Fibroblast of lung (primary cell): ENCODE results near the gene RNF20.

Experiments
- EZH2 ChIP-seq: IDR thresholded peaks from 2 replicates; pipeline ENCODE4 v1.5.1; 2012; ENCODE audit warnings: low read length, control low read depth, mild to moderate bottlenecking; ENCODE audit errors: missing control alignments
- TF ChIP-seq, protein P1 (sequence below), 2 donors: IDR thresholded peaks in 1 of 2; conservative IDR thresholded peaks in 1 of 2; 1 replicate in 1 of 2; 2 replicates in 1 of 2; pipeline ENCODE4 v1.5.1; 2011 to 2012; ENCODE audit warnings: low read length in 2 of 2, control low read depth in 1 of 2, inconsistent platforms in 1 of 2, low read depth in 1 of 2, mild to moderate bottlenecking in 1 of 2

DNA sequence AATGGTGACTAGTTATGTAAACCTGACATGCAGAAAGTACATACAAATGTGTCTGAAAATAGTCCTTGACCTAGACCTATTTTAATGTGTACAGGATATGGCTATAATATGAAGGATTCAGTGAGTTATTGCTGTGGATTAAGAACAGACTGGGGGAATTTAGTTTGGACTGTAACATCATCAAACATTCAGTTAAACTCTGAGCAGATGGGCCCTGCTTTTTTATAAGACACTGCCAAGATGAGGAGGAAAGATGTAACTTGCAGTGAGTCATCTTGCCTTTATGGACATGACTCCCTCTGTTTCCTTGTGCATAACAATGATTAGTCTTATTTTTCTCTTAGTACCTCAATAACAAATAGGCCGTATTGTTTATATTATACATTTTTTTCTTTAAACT is 48.9 kb downstream of the RNF20 start:
- TF ChIP-seq, protein P1, sequence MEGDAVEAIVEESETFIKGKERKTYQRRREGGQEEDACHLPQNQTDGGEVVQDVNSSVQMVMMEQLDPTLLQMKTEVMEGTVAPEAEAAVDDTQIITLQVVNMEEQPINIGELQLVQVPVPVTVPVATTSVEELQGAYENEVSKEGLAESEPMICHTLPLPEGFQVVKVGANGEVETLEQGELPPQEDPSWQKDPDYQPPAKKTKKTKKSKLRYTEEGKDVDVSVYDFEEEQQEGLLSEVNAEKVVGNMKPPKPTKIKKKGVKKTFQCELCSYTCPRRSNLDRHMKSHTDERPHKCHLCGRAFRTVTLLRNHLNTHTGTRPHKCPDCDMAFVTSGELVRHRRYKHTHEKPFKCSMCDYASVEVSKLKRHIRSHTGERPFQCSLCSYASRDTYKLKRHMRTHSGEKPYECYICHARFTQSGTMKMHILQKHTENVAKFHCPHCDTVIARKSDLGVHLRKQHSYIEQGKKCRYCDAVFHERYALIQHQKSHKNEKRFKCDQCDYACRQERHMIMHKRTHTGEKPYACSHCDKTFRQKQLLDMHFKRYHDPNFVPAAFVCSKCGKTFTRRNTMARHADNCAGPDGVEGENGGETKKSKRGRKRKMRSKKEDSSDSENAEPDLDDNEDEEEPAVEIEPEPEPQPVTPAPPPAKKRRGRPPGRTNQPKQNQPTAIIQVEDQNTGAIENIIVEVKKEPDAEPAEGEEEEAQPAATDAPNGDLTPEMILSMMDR (conservative IDR thresholded peaks at IDR 0.05 in 1 of 2, IDR thresholded peaks at IDR 0.05 in 1 of 2; ENCODE audit: low read depth in 1 of 2, low read length in 2 of 2): no peak
- no peak for TF ChIP-seq EZH2
